ENCODE data around the gene FCHSD2. TPM values are rescaled to one million over a fixed set of nuclear protein-coding genes. Genes with fewer than 3 reads are reported as not detected.

The FCHSD2 gene
- total and polyA plus RNA-seq, 2 donors from 2014 or later, result 8.0 to 58.7 TPM

GRCh38 chr11:72951193-72951592 lies 190.9 kb downstream of the FCHSD2 start:
- DNase-seq (no peak), FAIRE-seq (no peak)
- Histone ChIP-seq H3K27ac (ENCODE audit: low read depth in 2 of 2, low read length in 2 of 2) (no peak overlapping the region), H3K4me3 (ENCODE audit: low read length in 3 of 3) (no peak overlapping the region), H3K36me3 (ENCODE audit: control insufficient read depth in 2 of 3, insufficient read depth in 3 of 3, low read length in 3 of 3) (no peaks in the 10 kb centered on the region), H3K9ac (ENCODE audit: low read length in 3 of 3) (no peak overlapping the region), H3K9me3 (ENCODE audit: control insufficient read depth in 2 of 3, insufficient read depth in 1 of 3, low read length in 3 of 3) (no peaks in the 10 kb centered on the region), H3K27me3 (ENCODE audit: control insufficient read depth, insufficient read depth, low read length) (no peaks in the 10 kb centered on the region), H3K4me1 (ENCODE audit: control insufficient read depth in 2 of 3, insufficient read depth in 2 of 3, low read depth in 1 of 3, low read length in 3 of 3) (no peaks in the 10 kb centered on the region)
- no peak for TF ChIP-seq CTCF (IDR thresholded peaks at IDR 0.05; ENCODE audit: borderline replicate concordance, extremely low read depth, insufficient read depth)
- intact Hi-C loops (cut with DNase I), result no loop called here

GRCh38 chr11:72950685-72951084 lies 191.4 kb downstream of the FCHSD2 start:
- no peak for TF ChIP-seq CTCF (IDR thresholded peaks at IDR 0.05; ENCODE audit: borderline replicate concordance, extremely low read depth, insufficient read depth)
- intact Hi-C loops (cut with DNase I), result no loop called here
- Histone ChIP-seq H3K36me3 (ENCODE audit: control insufficient read depth in 2 of 3, insufficient read depth in 3 of 3, low read length in 3 of 3) (no peaks in the 10 kb centered on the region), H3K27ac (ENCODE audit: low read depth in 2 of 2, low read length in 2 of 2) (no peak overlapping the region), H3K27me3 (ENCODE audit: control insufficient read depth, insufficient read depth, low read length) (no peaks in the 10 kb centered on the region), H3K9ac (ENCODE audit: low read length in 3 of 3) (no peak overlapping the region), H3K4me3 (ENCODE audit: low read length in 3 of 3) (no peak overlapping the region), H3K4me1 (ENCODE audit: control insufficient read depth in 2 of 3, insufficient read depth in 2 of 3, low read depth in 1 of 3, low read length in 3 of 3) (no peaks in the 10 kb centered on the region), H3K9me3 (ENCODE audit: control insufficient read depth in 2 of 3, insufficient read depth in 1 of 3, low read length in 3 of 3) (no peaks in the 10 kb centered on the region)
- DNase-seq, result no peak
- FAIRE-seq, result no peak

DNA sequence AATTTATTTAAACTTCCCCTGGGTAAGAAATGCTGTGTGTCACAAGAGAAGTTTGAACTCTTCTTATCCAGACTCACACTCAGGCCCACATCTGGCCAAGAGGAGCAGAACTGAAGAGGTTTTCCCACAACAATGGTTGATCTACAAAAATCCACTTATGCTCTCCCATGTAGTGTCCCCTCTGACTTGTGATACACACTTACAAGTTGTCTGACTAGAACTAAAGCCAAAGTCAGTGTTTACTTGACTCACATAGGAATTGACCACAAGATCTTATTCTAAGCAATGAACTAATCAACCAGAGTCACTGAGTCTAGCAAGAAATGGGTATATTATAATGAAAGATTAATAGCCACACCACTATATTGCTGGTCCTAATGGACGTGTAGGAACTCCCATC lies 194.9 kb downstream of the FCHSD2 start:
- Histone ChIP-seq H3K27ac (ENCODE audit: low read depth in 2 of 2, low read length in 2 of 2) (no peak overlapping the region), H3K27me3 (ENCODE audit: control insufficient read depth, insufficient read depth, low read length) (no peaks in the 10 kb centered on the region), H3K36me3 (ENCODE audit: control insufficient read depth in 2 of 3, insufficient read depth in 3 of 3, low read length in 3 of 3) (no peaks in the 10 kb centered on the region), H3K4me3 (ENCODE audit: low read length in 3 of 3) (no peak overlapping the region), H3K4me1 (ENCODE audit: control insufficient read depth in 2 of 3, insufficient read depth in 2 of 3, low read depth in 1 of 3, low read length in 3 of 3) (no peaks in the 10 kb centered on the region), H3K9me3 (ENCODE audit: control insufficient read depth in 2 of 3, insufficient read depth in 1 of 3, low read length in 3 of 3) (no peaks in the 10 kb centered on the region), H3K9ac (ENCODE audit: low read length in 3 of 3) (no peak overlapping the region)
- intact Hi-C loops (cut with DNase I), result no loop called here
- no peak for DNase-seq
- no peak for TF ChIP-seq CTCF (IDR thresholded peaks at IDR 0.05; ENCODE audit: borderline replicate concordance, extremely low read depth, insufficient read depth)
- no peak for FAIRE-seq

DNA sequence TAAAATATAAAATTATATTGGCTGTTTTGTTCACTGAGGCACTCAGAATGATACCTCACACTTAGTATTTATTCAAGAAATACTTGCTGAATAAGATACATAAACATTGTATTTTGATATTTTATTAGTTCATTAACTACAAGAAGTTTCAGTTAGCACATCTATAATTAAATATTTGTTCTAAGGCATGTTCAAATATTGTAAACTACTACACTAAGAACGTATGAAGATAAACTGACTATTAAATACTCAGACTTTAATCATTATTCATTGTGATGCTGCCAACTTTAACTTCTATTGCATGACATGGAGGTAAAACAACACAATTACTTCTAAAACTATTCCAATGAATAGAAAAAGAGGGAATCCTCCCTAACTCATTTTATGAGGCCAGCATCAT lies 198.5 kb downstream of the FCHSD2 start:
- FAIRE-seq, result no peak

More for the DNA sequence above, 198.5 kb downstream of the FCHSD2 start:
- H3K27me3 ChIP-seq (ENCODE audit: control insufficient read depth, insufficient read depth, low read length), result no peaks in the 10 kb centered on the region
- no peak overlapping the region for H3K9ac ChIP-seq (ENCODE audit: low read length in 3 of 3)
- no peaks in the 10 kb centered on the region for H3K4me1 ChIP-seq (ENCODE audit: control insufficient read depth in 2 of 3, insufficient read depth in 2 of 3, low read depth in 1 of 3, low read length in 3 of 3)
- H3K9me3 ChIP-seq (ENCODE audit: control insufficient read depth in 2 of 3, insufficient read depth in 1 of 3, low read length in 3 of 3), result no peaks in the 10 kb centered on the region
- no peak overlapping the region for H3K27ac ChIP-seq (ENCODE audit: low read depth in 2 of 2, low read length in 2 of 2)
- intact Hi-C loops (cut with DNase I), result no loop called here
- no peak for TF ChIP-seq CTCF (IDR thresholded peaks at IDR 0.05; ENCODE audit: borderline replicate concordance, extremely low read depth, insufficient read depth)
- H3K36me3 ChIP-seq (ENCODE audit: control insufficient read depth in 2 of 3, insufficient read depth in 3 of 3, low read length in 3 of 3), result no peaks in the 10 kb centered on the region
- H3K4me3 ChIP-seq (ENCODE audit: low read length in 3 of 3), result no peak overlapping the region
- DNase-seq, result no peak

Measured in kidney (tissue), 14 donors.